ENCODE data around the gene RTP2. TPM values are rescaled to one million over a fixed set of nuclear protein-coding genes. Genes with fewer than 3 reads are reported as not detected.

Gene RTP2
- total RNA-seq, 1 donor from 2014 or later = not detected

- TF ChIP-seq, protein P1, sequence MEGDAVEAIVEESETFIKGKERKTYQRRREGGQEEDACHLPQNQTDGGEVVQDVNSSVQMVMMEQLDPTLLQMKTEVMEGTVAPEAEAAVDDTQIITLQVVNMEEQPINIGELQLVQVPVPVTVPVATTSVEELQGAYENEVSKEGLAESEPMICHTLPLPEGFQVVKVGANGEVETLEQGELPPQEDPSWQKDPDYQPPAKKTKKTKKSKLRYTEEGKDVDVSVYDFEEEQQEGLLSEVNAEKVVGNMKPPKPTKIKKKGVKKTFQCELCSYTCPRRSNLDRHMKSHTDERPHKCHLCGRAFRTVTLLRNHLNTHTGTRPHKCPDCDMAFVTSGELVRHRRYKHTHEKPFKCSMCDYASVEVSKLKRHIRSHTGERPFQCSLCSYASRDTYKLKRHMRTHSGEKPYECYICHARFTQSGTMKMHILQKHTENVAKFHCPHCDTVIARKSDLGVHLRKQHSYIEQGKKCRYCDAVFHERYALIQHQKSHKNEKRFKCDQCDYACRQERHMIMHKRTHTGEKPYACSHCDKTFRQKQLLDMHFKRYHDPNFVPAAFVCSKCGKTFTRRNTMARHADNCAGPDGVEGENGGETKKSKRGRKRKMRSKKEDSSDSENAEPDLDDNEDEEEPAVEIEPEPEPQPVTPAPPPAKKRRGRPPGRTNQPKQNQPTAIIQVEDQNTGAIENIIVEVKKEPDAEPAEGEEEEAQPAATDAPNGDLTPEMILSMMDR (IDR thresholded peaks at IDR 0.05) = no peak
- no peaks in the 10 kb centered on the region for H3K9me3 Mint-ChIP-seq
- no peak overlapping the region for H3K27ac Mint-ChIP-seq
- no peak overlapping the region for H3K4me3 Mint-ChIP-seq
- H3K36me3 Mint-ChIP-seq (ENCODE audit: low read depth) = peaks cover 97% of the 10 kb centered on the region
- POLR2A ChIA-PET = no interaction called here
- no peaks in the 10 kb centered on the region for H3K4me1 Mint-ChIP-seq
- H3K27me3 Mint-ChIP-seq = no peaks in the 10 kb centered on the region
- intact Hi-C loops (cut with micrococcal nuclease) = no loop called here
- DNase-seq = no peak
- ATAC-seq (ENCODE audit: low read depth) = no peak
- CTCF ChIA-PET = interaction anchor here (1.0 kb wide), 1 partner anchor 407 kb away, joined by 3 read pairs; no protein-coding TSS in a partner anchor
Observed at GRCh38 chr3:187725653-187726370, 23.5 kb upstream of the RTP2 start.

DNA sequence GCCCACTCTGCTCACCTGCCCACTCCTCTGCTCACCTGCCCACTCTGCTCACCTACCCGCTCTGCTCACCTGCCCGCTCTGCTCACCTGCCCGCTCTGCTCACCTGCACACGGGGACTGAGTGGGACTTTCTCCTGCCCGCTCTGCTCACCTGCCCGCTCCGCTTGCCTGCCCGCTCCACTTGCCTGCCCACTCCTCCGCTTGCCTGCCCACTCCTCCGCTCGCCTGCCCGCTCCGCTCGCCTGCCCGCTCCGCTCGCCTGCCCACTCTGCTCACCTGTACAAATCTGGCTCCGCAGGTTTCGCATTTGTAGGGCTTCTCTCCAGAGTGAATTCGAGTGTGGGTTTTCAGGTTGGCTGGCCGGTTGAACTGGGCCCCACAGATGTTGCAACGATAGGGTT lies 22.9 kb upstream of the RTP2 start:
- CTCF ChIA-PET = no interaction called here
- H3K27ac Mint-ChIP-seq = no peak overlapping the region
- no peaks in the 10 kb centered on the region for H3K4me1 Mint-ChIP-seq
- TF ChIP-seq, protein P1 (IDR thresholded peaks at IDR 0.05) = no peak
- no peaks in the 10 kb centered on the region for H3K27me3 Mint-ChIP-seq
- no peak for ATAC-seq (ENCODE audit: low read depth)
- no peak for DNase-seq
- POLR2A ChIA-PET = no interaction called here
- H3K4me3 Mint-ChIP-seq = no peak overlapping the region
- peaks cover 97% of the 10 kb centered on the region for H3K36me3 Mint-ChIP-seq (ENCODE audit: low read depth)
- intact Hi-C loops (cut with micrococcal nuclease) = no loop called here
- H3K9me3 Mint-ChIP-seq = no peaks in the 10 kb centered on the region

- POLR2A ChIA-PET = no interaction called here
- Mint-ChIP-seq H3K27ac (no peak overlapping the region), H3K36me3 (ENCODE audit: low read depth) (peaks cover 68% of the 10 kb centered on the region), H3K4me3 (no peak overlapping the region), H3K9me3 (no peaks in the 10 kb centered on the region), H3K4me1 (no peaks in the 10 kb centered on the region), H3K27me3 (no peaks in the 10 kb centered on the region)
- intact Hi-C loops (cut with micrococcal nuclease) = no loop called here
- ATAC-seq (ENCODE audit: low read depth) (no peak), DNase-seq (no peak)
- CTCF ChIA-PET = no interaction called here
- TF ChIP-seq, protein P1 (IDR thresholded peaks at IDR 0.05) = no peak
Observed at GRCh38 chr3:187722206-187722612, 19.9 kb upstream of the RTP2 start.

- no peaks in the 10 kb centered on the region for H3K27me3 Mint-ChIP-seq
- ChIA-PET POLR2A (no interaction called here), CTCF (interaction anchor here (1.3 to 2.3 kb wide), 2 partner anchors 10 to 1234 kb away, joined by 3 to 6 read pairs; no protein-coding TSS in a partner anchor)
- no peaks in the 10 kb centered on the region for H3K4me1 Mint-ChIP-seq
- TF ChIP-seq, protein P1 (IDR thresholded peaks at IDR 0.05) = no peak
- H3K9me3 Mint-ChIP-seq = no peaks in the 10 kb centered on the region
- H3K27ac Mint-ChIP-seq = no peak overlapping the region
- DNase-seq (no peak), ATAC-seq (ENCODE audit: low read depth) (no peak)
- H3K36me3 Mint-ChIP-seq (ENCODE audit: low read depth) = peaks cover 57% of the 10 kb centered on the region
- H3K4me3 Mint-ChIP-seq = no peak overlapping the region
- intact Hi-C loops (cut with micrococcal nuclease) = no loop called here
Observed at GRCh38 chr3:187721055-187721454, 18.7 kb upstream of the RTP2 start.

DNA sequence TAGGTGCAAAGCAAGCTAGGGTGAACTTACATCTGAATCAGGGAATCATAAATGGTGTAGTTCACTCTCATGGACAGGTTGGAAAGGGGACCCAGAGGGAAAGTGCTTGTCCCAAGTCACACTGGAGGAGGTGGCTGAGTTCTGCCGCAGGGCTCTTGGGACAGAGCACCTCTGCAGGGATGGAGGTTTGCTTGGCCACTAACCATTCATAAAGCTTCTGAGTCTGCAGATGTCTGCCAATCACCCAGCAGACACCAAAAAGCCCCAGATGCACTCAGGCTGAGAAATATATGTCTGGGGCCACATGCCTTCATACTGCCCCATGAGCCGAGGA lies 17.9 kb upstream of the RTP2 start:
- ChIA-PET CTCF (interaction anchor here (1.3 to 2.3 kb wide), 3 partner anchors 11 to 1235 kb away, joined by 3 to 6 read pairs (median 3); no protein-coding TSS in a partner anchor), POLR2A (no interaction called here)
- Mint-ChIP-seq H3K36me3 (ENCODE audit: low read depth) (peaks cover 50% of the 10 kb centered on the region), H3K27ac (no peak overlapping the region), H3K4me3 (no peak overlapping the region), H3K4me1 (no peaks in the 10 kb centered on the region), H3K9me3 (no peaks in the 10 kb centered on the region), H3K27me3 (no peaks in the 10 kb centered on the region)
- DNase-seq (no peak), ATAC-seq (ENCODE audit: low read depth) (no peak)
- TF ChIP-seq, protein P1 (IDR thresholded peaks at IDR 0.05) = no peak
- intact Hi-C loops (cut with micrococcal nuclease) = no loop called here

All from activated B cell treated with CpG ODN at 0.5 μM for 24 hours (primary cell).